Osteocyte (in vitro differentiated cells): ENCODE measurements around the gene TEDC1. TPM values are rescaled to one million over a fixed set of nuclear protein-coding genes. Genes with fewer than 3 reads are reported as not detected.

Source experiments
- DNase-seq: peaks from one replicate; pipeline ENCODE4 v3.0.0; 2021; ENCODE audit warnings: mixed read lengths; ENCODE audit not compliant: unreplicated experiment; ENCODE audit errors: extremely low spot score
- H3K27ac Mint-ChIP-seq: one replicate; pipeline ENCODE4 v1.8.0; 2021; ENCODE audit warnings: mild to moderate bottlenecking, mixed read lengths; ENCODE audit not compliant: unreplicated experiment
- H3K27me3 Mint-ChIP-seq: one replicate; pipeline ENCODE4 v1.8.0; 2021; ENCODE audit warnings: mixed read lengths; ENCODE audit not compliant: unreplicated experiment
- H3K36me3 Mint-ChIP-seq: one replicate; pipeline ENCODE4 v1.8.0; 2021; ENCODE audit warnings: mixed read lengths; ENCODE audit not compliant: unreplicated experiment
- H3K4me1 Mint-ChIP-seq: one replicate; pipeline ENCODE4 v1.8.0; 2021; ENCODE audit warnings: mixed read lengths; ENCODE audit not compliant: unreplicated experiment
- H3K4me3 Mint-ChIP-seq: one replicate; pipeline ENCODE4 v1.8.0; 2021; ENCODE audit warnings: mild to moderate bottlenecking, moderate library complexity, mixed read lengths; ENCODE audit not compliant: unreplicated experiment
- H3K9me3 Mint-ChIP-seq: one replicate; pipeline ENCODE4 v1.8.0; 2021; ENCODE audit warnings: mixed read lengths; ENCODE audit not compliant: unreplicated experiment
- CTCF ChIP-seq: fragments of 200-600 bp; sonication (generic); IDR thresholded peaks from 2 replicates; pipeline ENCODE4 v1.5.0; 2021; ENCODE audit warnings: antibody characterized with exemption, mild to moderate bottlenecking, moderate library complexity
- total RNA-seq: library from RNA; stranded (reverse); gene quantifications from 2 replicates; pipeline ENCODE4 v1.2.1, GENCODE V29; 2021

TEDC1 gene
- total RNA-seq, 1 donor from 2014 or later: 11.0 TPM

- H3K27me3 Mint-ChIP-seq: no peaks in the 10 kb centered on the region
- no peak for TF ChIP-seq CTCF
- H3K4me1 Mint-ChIP-seq: peaks cover 4% of the 10 kb centered on the region
- no peak overlapping the region for H3K4me3 Mint-ChIP-seq
- no peak overlapping the region for H3K27ac Mint-ChIP-seq
- no peaks in the 10 kb centered on the region for H3K9me3 Mint-ChIP-seq
- H3K36me3 Mint-ChIP-seq: no peaks in the 10 kb centered on the region
- DNase-seq: no peak
These were observed 9.7 kb downstream of the TEDC1 start for GRCh38 chr14:105500726-105501101.

DNA sequence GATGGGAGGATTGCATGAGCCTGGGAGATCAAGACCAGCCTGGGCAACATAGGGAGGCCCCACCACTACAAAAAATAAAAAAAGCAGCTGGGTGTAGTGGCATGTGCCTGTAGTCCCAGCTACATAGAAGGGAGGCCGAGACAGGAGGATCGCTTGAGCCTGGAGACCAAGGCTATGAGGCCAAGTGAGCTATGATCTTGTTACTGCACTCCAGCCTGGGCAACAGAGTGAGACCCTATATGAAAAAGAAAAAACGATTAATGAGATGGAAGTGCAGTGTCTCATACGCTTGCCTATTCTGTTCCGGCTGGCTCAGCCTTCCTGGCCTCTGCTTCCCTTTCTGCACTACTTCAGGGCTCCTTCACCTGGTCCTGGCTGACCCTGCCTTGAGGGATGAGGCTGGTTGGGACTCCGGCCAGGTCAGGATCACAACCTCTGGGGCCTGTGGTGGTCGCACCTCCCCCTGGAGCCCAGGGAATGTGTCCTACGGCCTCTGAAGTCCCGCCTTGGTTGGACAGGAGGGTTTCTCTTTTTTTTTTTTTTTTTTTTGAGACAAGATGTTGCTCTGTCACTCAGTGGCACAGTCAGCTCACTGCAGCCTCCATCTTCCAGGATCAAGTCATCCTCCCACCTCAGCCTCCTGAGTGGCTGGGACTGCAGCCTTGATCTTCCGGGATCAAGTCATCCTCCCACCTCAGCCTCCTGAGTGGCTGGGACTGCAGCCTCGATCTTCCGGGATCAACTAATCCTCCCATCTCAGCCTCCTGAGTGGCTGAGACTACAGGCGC, 10.7 kb downstream of the TEDC1 start:
- H3K27me3 Mint-ChIP-seq: no peaks in the 10 kb centered on the region
- no peak overlapping the region for H3K27ac Mint-ChIP-seq
- no peak overlapping the region for H3K4me3 Mint-ChIP-seq
- TF ChIP-seq CTCF: no peak
- H3K36me3 Mint-ChIP-seq: no peaks in the 10 kb centered on the region
- no peak for DNase-seq
- peaks cover 4% of the 10 kb centered on the region for H3K4me1 Mint-ChIP-seq
- no peaks in the 10 kb centered on the region for H3K9me3 Mint-ChIP-seq

GRCh38 chr14:105502446-105503295, 11.6 kb downstream of the TEDC1 start:
- no peak for DNase-seq
- Mint-ChIP-seq H3K4me1 (peaks cover 4% of the 10 kb centered on the region), H3K27me3 (peaks cover 2% of the 10 kb centered on the region), H3K27ac (no peak overlapping the region), H3K9me3 (no peaks in the 10 kb centered on the region), H3K4me3 (no peak overlapping the region), H3K36me3 (no peaks in the 10 kb centered on the region)
- no peak for TF ChIP-seq CTCF

DNA sequence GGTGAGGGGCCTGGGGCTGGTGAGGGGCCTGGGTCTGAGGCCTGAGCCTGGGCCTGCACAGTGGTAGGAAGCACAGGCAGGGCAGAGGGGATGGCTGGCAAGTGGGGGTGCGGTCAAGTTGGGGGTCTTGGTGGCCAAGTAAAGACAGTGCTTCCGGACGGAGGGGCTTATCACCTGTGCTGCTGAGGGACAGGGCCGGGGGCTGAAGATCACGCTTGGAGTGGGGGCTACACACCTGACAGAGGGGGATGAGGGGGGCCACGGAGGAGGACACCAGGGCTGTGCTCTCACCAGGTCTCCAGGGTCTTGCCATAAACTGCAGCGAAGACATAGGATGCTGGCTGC, 12.2 kb downstream of the TEDC1 start:
- no peak overlapping the region for H3K27ac Mint-ChIP-seq

More for the DNA sequence above, 12.2 kb downstream of the TEDC1 start:
- H3K27me3 Mint-ChIP-seq: peaks cover 3% of the 10 kb centered on the region
- H3K9me3 Mint-ChIP-seq: no peaks in the 10 kb centered on the region
- H3K36me3 Mint-ChIP-seq: no peaks in the 10 kb centered on the region
- no peak overlapping the region for H3K4me3 Mint-ChIP-seq
- H3K4me1 Mint-ChIP-seq: peaks cover 4% of the 10 kb centered on the region
- TF ChIP-seq CTCF: no peak
- DNase-seq: no peak
